Dendritic cell treated with granulocyte-macrophage colony-stimulating factor and Interleukin-4, amounts not matched to agents 40 ng/mL and 50 ng/mL, for 4 days (primary cell): ENCODE measurements around the gene FFAR1.
A peak's percentile ranks its signal among the peaks of the same experiment; 100 is the strongest.

Experiments used
- H3K27ac Mint-ChIP-seq: one replicate; pipeline ENCODE4 v1.8.0; 2022; ENCODE audit warnings: mild to moderate bottlenecking, mixed read lengths
- H3K27me3 Mint-ChIP-seq: one replicate; pipeline ENCODE4 v1.8.0; 2022; ENCODE audit warnings: mild to moderate bottlenecking, mixed read lengths
- H3K36me3 Mint-ChIP-seq: one replicate; pipeline ENCODE4 v1.8.0; 2022; ENCODE audit warnings: low read depth, mixed read lengths
- H3K4me1 Mint-ChIP-seq: one replicate; pipeline ENCODE4 v1.8.0; 2022; ENCODE audit warnings: low read depth, mixed read lengths
- H3K4me3 Mint-ChIP-seq: one replicate; pipeline ENCODE4 v1.8.0; 2022; ENCODE audit warnings: mild to moderate bottlenecking, moderate library complexity, mixed read lengths
- H3K9me3 Mint-ChIP-seq: one replicate; pipeline ENCODE4 v1.8.0; 2022; ENCODE audit warnings: mixed read lengths
- intact Hi-C: fragments of 100-400 bp; cut with micrococcal nuclease; formaldehyde crosslinking; loops from one replicate; pipeline ENCODE4 v1.15.0; 2022

The FFAR1 gene

DNA sequence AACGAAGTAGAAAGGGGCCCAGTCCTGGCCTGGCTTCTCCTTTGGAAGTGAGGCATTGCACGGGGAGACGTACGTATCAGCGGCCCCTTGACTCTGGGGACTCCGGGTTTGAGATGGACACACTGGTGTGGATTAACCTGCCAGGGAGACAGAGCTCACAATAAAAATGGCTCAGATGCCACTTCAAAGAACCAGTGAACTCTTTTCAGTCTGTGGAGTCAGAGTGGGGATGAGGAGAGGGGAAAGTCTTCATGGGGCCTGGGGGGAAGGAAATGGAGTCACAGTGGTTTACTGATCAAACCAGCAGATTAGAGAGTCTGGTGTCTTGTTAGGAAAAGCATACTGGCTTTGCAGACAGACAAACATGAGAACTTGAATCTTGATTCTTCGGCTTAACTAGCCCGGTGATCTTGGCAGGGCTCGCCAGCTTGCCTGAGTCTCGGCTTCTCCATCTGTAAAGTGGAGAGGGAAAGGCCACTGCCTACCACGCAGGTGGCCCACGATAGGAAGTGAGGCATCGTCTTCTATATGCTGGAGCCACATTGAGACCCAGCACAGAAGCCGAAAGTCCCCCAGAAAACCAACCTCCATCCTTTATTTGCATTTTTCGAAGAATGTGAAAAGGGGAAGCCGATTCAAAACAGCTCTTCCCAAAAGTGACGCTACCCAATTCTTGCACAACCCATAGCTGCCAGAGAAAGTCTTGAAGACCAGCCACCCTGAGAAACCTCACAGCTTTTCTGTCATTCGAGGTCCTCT lies at the start of gene FFAR1:
Gene FFAR1, plus strand, starts transcription at position 732 of the 759 bp plus-strand sequence. CDS start 3,650 bp downstream, outside the sequence.
- H3K27me3 Mint-ChIP-seq, result peaks cover 55% of the 10 kb centered on the region
- no peaks in the 10 kb centered on the region for H3K9me3 Mint-ChIP-seq
- H3K4me3 Mint-ChIP-seq, result peak within 1 kb of the TSS; percentile 3
- H3K27ac Mint-ChIP-seq, result peak within 1 kb of the TSS; percentile 93
- intact Hi-C loops, result loop anchor here (5.0 kb wide), 2 partner anchors 65 to 80 kb away; partner anchors contain the start of genes HAMP and USF2
- H3K4me1 Mint-ChIP-seq, result peaks cover 57% of the 10 kb centered on the region
- no peaks in the 10 kb centered on the region for H3K36me3 Mint-ChIP-seq

DNA sequence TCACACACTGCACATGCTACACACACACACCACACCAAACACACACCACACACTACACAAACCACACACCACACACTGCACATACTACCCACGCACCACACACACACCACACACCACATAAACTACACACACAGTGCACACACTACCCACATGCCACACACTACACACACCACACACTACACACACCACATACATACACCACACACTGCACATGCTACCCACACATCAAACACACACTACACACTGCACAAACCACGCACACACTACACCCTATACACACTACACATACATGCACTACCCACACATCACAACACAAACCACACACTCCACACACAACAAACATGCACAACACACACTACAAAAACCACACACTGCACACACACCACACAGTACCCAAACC lies 49.8 kb upstream of the FFAR1 start:
- Mint-ChIP-seq H3K27me3 (peaks cover 17% of the 10 kb centered on the region), H3K4me3 (no peak overlapping the region), H3K4me1 (peaks cover 9% of the 10 kb centered on the region), H3K27ac (no peak overlapping the region), H3K9me3 (no peaks in the 10 kb centered on the region), H3K36me3 (no peaks in the 10 kb centered on the region)
- intact Hi-C loops, result no loop called here

- no peaks in the 10 kb centered on the region for H3K36me3 Mint-ChIP-seq
- intact Hi-C loops, result no loop called here
- peaks cover 11% of the 10 kb centered on the region for H3K4me1 Mint-ChIP-seq
- no peak overlapping the region for H3K4me3 Mint-ChIP-seq
- peaks cover 14% of the 10 kb centered on the region for H3K27me3 Mint-ChIP-seq
- H3K9me3 Mint-ChIP-seq, result no peaks in the 10 kb centered on the region
- no peak overlapping the region for H3K27ac Mint-ChIP-seq
These were observed 49.1 kb upstream of the FFAR1 start for GRCh38 chr19:35298561-35298972.

GRCh38 chr19:35299523-35300338 lies 48.0 kb upstream of the FFAR1 start:
- Mint-ChIP-seq H3K4me3 (no peak overlapping the region), H3K27ac (no peak overlapping the region), H3K36me3 (no peaks in the 10 kb centered on the region), H3K9me3 (no peaks in the 10 kb centered on the region), H3K27me3 (peaks cover 11% of the 10 kb centered on the region), H3K4me1 (peaks cover 19% of the 10 kb centered on the region)
- intact Hi-C loops, result no loop called here

DNA sequence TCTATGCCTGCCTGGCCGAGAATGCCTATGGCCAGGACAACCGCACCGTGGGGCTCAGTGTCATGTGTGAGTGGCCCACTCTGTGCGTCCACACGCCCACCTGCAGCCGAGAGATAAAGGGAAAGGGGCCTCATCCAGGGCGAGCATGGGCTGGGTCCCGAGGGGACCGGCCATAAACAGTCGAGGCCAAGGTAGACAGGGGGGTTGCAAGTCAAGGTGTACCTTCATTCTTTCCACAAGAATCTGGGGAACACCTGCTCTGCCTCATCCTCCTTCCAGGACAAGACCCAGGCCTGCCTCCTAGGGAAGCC lies 47.4 kb upstream of the FFAR1 start:
- H3K4me3 Mint-ChIP-seq, result no peak overlapping the region
- intact Hi-C loops, result no loop called here

DNA sequence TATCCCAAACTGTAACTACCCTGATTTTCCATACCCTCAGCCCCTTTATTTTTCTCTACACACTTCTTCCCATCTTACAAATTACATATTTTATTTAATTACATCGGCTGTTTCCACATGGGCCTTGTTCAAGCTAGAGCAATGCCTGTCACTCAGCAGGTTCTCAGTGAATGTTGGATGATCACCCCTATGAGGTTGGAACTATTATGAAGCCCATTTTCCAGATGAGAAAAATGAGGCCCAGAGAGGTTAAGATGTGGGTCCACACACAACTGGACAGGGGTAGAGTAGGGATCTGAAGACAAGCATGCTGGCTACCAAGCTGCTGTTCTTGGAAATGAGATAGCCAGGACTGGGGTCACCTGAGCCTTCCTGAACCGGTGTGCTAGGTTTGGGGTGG lies 45.7 kb upstream of the FFAR1 start:
- Mint-ChIP-seq H3K4me3 (no peak overlapping the region), H3K36me3 (no peaks in the 10 kb centered on the region), H3K9me3 (no peaks in the 10 kb centered on the region), H3K27ac (no peak overlapping the region), H3K27me3 (peaks cover 2% of the 10 kb centered on the region), H3K4me1 (peaks cover 25% of the 10 kb centered on the region)
- intact Hi-C loops, result no loop called here

More for the DNA sequence above, 47.4 kb upstream of the FFAR1 start:
- Mint-ChIP-seq H3K27me3 (peaks cover 10% of the 10 kb centered on the region), H3K36me3 (no peaks in the 10 kb centered on the region), H3K9me3 (no peaks in the 10 kb centered on the region), H3K4me1 (peaks cover 24% of the 10 kb centered on the region), H3K27ac (no peak overlapping the region)

DNA sequence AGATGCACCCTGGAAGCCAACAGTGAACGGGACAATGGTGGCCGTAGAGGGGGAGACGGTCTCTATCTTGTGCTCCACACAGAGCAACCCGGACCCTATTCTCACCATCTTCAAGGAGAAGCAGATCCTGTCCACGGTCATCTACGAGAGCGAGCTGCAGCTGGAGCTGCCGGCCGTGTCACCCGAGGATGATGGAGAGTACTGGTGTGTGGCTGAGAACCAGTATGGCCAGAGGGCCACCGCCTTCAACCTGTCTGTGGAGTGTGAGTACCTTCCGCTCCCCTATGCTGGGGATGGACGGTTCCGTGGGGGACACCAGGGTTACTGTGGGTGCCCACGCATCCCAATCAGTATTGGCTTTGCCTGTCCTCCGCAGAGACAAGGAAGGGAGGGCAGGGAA lies 45.3 kb upstream of the FFAR1 start:
- no peaks in the 10 kb centered on the region for H3K36me3 Mint-ChIP-seq
- no peaks in the 10 kb centered on the region for H3K9me3 Mint-ChIP-seq
- intact Hi-C loops, result no loop called here
- no peak overlapping the region for H3K27ac Mint-ChIP-seq
- peaks cover 2% of the 10 kb centered on the region for H3K27me3 Mint-ChIP-seq
- H3K4me1 Mint-ChIP-seq, result peaks cover 30% of the 10 kb centered on the region
- H3K4me3 Mint-ChIP-seq, result no peak overlapping the region

- Mint-ChIP-seq H3K36me3 (no peaks in the 10 kb centered on the region), H3K4me3 (no peak overlapping the region), H3K4me1 (peaks cover 39% of the 10 kb centered on the region), H3K27me3 (peaks cover 8% of the 10 kb centered on the region), H3K9me3 (no peaks in the 10 kb centered on the region), H3K27ac (no peak overlapping the region)
- intact Hi-C loops, result no loop called here
These were observed 44.3 kb upstream of the FFAR1 start for GRCh38 chr19:35303357-35303915.

GRCh38 chr19:35304036-35304435 lies 43.7 kb upstream of the FFAR1 start:
- Mint-ChIP-seq H3K27ac (peak overlapping the region; percentile 52), H3K4me1 (peaks cover 39% of the 10 kb centered on the region), H3K4me3 (no peak overlapping the region), H3K27me3 (peaks cover 8% of the 10 kb centered on the region), H3K36me3 (no peaks in the 10 kb centered on the region), H3K9me3 (no peaks in the 10 kb centered on the region)
- intact Hi-C loops, result no loop called here

GRCh38 chr19:35305181-35305580 lies 42.5 kb upstream of the FFAR1 start:
- Mint-ChIP-seq H3K27ac (peak overlapping the region; percentile 52), H3K27me3 (peaks cover 10% of the 10 kb centered on the region)

GRCh38 chr19:35306473-35307246 lies 41.0 kb upstream of the FFAR1 start:
- no peaks in the 10 kb centered on the region for H3K9me3 Mint-ChIP-seq
- intact Hi-C loops, result no loop called here
- H3K4me1 Mint-ChIP-seq, result peaks cover 39% of the 10 kb centered on the region

More at GRCh38 chr19:35305181-35305580, 42.5 kb upstream of the FFAR1 start:
- H3K9me3 Mint-ChIP-seq, result no peaks in the 10 kb centered on the region
- H3K4me3 Mint-ChIP-seq, result no peak overlapping the region
- H3K4me1 Mint-ChIP-seq, result peaks cover 39% of the 10 kb centered on the region
- intact Hi-C loops, result no loop called here
- no peaks in the 10 kb centered on the region for H3K36me3 Mint-ChIP-seq

GRCh38 chr19:35307931-35308330 lies 39.8 kb upstream of the FFAR1 start:
- Mint-ChIP-seq H3K36me3 (no peaks in the 10 kb centered on the region), H3K4me3 (no peak overlapping the region), H3K27ac (peak overlapping the region; percentile 53), H3K27me3 (peaks cover 20% of the 10 kb centered on the region), H3K4me1 (peaks cover 42% of the 10 kb centered on the region), H3K9me3 (no peaks in the 10 kb centered on the region)
- intact Hi-C loops, result no loop called here

More at GRCh38 chr19:35306473-35307246, 41.0 kb upstream of the FFAR1 start:
- H3K27me3 Mint-ChIP-seq, result peaks cover 18% of the 10 kb centered on the region
- H3K36me3 Mint-ChIP-seq, result no peaks in the 10 kb centered on the region
- H3K27ac Mint-ChIP-seq, result peak overlapping the region; percentile 53
- H3K4me3 Mint-ChIP-seq, result no peak overlapping the region

DNA sequence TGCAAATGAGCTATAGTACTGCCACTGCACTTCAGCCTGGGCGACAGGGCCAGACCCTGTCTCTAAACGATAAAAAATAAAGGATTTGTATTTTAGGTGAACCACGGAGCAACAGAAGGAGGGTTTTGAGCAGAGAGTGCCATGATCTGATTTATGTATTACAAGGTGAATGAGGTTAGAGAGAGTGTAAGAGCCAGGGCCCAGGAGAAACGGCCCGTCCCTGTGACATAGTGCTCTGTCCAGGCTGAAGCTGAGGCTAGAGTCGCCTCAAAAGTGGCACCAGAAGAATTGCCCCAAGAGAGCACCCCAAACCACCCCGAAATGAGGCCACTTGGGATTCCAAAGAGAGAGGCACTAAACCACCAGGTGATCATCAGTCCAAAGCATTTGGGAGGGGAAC lies 38.8 kb upstream of the FFAR1 start:
- H3K4me3 Mint-ChIP-seq, result no peak overlapping the region
- H3K9me3 Mint-ChIP-seq, result no peaks in the 10 kb centered on the region
- peaks cover 44% of the 10 kb centered on the region for H3K4me1 Mint-ChIP-seq
- intact Hi-C loops, result no loop called here
- peak overlapping the region; percentile 20 for H3K27ac Mint-ChIP-seq
- no peaks in the 10 kb centered on the region for H3K36me3 Mint-ChIP-seq
- H3K27me3 Mint-ChIP-seq, result peaks cover 20% of the 10 kb centered on the region
